Measurements from ENCODE around the gene CPXM1.
"Not testable (repeated sequence)": the region's sequence is repeated elsewhere in the genome, so short reads cannot be mapped to it uniquely, and the experiment has no call there.

Gene CPXM1

DNA sequence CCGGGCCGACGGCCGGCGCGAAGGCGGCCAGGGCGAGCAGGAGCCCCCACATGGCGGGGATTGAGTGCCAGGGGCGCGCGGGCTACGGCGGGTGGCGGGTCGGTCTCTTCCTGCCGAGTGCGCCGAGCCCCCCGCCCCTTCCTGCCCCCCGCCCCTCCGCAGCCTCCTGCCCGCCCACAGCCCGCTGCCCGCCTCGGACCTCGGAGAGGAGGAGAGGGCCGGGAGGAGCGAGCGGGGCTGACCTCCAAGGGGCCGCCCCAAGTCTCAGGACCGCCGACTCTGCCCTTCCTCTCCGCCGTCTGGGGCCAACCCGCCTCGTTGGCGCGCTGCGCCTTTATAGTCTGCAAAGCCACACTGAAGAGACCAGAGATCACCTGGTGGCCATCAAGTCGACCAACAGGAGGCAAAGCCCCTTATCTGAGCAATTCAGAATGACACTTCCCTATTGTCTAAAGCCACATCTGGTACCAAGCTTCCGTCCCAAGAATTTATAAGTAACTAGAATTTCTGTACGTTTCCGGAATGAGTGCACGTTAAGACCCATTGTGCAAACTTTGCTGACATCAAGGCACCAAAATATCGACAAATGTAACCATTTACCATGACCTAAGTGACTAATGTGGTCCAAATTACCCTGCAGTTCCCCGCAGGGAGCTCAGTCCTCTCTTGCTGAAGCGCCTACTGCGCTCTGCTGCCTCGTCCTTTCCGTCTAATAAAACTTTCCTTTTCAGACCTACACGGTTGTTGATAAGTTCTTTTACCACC lies at the start of gene CPXM1:
Gene CPXM1 (minus strand): TSS at position 107 of the 765 bp plus-strand sequence. CDS start 55 bp downstream, at position 52.
- FAIRE-seq, result no peak

DNA sequence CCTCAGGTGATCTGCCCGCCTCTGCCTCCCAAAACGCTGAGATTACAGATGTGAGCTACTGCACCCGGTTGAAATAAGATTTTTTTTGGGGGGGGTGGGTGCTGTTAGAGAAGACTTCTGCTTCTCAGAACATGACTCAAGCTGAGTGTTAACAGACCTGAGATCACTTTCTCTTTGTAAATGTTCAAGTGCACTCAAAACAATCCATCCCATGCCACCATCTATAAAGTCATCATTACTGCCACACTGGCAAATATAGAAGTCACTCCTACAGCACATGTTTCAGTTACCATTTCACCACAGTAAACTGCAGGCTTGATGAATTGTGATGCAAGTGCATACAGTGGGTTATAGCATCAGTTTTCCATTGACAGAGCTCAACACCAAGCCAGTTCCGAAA lies 49.1 kb upstream of the CPXM1 start:
- FAIRE-seq, result no peak

DNA sequence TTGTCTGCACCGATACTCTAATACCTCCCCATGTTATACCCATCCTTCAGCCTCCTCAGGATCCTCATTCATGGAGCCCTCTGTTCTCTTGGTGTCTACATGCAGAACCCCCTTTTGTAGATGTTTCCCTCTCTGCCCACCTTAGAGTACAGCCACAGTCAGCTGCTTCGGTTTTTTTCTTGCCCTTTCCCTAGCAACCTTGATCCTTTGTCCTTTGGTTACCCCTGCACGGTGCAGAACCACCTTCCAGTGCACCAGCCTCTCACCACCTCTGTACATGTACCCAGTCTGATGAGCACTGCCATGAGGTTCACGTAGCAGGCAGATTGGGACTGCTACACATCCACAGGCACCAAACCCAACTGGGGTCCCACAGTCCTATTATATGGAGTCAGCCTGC lies 47.4 kb upstream of the CPXM1 start:
- FAIRE-seq, result no peak

DNA sequence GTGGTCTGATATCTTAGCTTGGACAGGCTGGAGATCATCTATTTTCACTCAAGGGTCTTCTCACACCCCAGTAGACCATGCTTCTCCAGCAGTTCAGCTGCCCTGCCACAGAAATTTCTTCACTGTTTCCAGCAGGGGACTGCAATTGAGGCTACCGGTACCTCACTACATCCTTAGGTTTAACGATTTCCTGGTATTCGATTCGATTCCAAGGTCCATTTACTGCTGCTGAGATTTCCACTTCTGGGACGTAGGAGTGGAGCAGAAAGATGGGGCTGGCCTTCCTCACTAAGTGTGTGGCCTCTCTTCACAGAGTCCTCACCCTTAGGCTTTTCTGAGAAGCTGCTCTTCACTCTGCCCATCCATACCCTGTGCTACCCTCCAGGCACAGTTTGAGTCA lies 46.3 kb upstream of the CPXM1 start:
- FAIRE-seq, result no peak

DNA sequence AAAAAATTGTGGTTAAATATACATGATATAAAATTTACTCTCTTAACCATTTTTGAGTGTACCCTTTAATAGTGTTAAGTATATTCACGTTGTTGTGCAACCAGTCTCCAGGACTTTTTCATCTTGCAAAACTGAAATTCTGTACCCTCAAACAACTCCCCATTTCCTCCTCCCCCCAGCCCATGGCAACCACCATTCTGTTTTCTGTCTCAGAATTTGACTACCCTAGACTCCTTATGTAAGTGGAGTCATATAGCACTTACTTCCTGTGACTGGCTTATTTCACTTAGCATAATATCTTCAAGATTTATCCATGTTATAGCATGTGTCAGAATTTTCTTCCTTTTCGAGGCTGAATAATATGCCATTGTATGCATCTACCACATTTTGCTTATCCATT lies 45.2 kb upstream of the CPXM1 start:
- FAIRE-seq, result no peak

DNA sequence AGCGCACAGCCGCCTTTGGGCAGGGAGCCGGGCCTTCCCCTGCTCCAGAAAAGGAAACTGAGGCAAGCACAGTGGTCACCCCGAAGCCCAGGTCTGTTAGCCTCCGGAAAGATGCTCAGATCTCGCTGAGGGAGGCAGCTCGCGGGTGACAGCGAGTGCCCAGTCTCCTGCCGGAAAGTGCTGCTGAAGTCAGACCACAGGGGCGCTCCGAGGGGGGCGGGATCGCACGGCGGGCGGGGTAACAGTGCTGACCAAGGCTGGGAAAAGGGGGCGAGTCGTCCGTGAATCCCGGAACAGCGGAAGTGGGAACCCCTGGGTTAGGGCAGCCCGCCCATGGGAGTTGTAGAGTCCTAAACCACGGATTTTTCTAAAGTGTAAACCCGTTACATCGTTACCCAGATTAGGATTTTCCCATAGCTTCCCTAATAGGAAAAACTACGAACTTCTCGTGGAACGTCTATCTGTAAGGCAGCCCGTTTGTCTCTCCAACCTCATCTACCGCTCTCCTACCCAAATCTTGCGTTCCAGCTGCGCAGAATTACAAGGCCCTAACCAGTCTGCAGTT lies 40.6 kb upstream of the CPXM1 start:
- no peak for FAIRE-seq

DNA sequence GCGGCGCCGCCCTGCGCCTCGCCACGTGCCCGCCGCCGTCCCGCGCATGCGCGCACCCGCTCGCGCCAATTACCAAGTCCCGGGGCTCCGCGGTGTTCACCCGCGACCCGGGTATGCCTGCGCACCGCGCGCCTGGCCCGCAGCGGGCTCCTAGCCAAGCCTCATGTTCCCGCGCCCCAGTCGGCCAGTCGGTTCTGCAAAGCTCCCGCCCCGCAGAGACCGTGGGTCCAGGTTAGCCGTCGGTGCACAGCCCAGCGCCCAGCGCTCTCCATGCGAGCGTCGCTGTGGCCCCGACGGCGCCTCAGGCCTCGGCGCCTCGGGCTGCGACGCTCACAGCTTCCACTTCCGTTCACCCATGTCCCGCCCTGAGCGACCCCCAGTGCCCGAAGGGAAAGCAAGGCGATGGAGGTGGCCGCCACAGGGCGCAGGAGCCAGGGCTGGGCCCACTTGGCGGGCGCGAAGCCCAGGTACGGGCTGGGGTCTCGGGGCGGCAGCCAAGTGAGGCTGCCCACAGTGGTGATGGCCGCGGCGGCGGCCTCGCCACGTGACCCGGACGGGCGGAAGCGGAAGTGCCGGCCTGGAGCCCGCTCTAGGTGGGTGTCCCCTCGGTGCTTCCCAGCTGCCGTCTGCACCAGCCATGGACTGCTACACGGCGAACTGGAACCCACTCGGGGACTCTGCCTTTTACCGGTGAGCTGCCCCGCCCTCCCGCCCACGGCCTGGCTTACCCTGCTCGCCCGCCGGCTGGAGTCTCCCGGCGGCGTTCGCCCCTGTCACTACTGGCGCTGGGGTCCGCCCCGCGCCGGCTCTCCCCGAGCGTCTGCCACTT lies 39.9 kb upstream of the CPXM1 start, which contains the start of the genes PCED1A and VPS16:
Gene PCED1A (minus strand): TSS at position 518 of the 829 bp plus-strand sequence. CDS start 743 bp downstream, outside the sequence.
Gene VPS16 (plus strand): TSS at position 608 of the 829 bp plus-strand sequence. CDS start 30 bp downstream, at position 638.
- FAIRE-seq, result no peak

DNA sequence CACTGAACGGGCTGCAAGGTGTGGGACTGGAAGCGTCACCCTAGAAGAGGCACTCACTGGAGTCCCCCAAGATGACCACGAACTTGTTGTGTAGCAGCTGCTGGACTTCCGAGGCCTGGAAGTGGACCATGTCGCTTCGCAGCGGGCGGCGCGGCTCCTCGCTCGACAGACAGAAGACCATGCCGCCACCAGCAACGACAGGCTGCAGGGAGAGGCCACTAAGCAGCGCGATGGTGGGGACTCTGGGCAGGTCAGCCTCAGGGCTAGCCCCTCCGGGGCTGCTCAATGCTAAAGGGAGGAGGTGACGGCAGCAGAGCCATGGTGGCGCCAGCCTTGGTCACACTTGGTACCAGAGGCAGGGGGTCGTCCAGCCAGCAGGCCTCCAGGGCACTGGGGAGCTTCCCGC lies 39.3 kb upstream of the CPXM1 start:
- no peak for FAIRE-seq

DNA sequence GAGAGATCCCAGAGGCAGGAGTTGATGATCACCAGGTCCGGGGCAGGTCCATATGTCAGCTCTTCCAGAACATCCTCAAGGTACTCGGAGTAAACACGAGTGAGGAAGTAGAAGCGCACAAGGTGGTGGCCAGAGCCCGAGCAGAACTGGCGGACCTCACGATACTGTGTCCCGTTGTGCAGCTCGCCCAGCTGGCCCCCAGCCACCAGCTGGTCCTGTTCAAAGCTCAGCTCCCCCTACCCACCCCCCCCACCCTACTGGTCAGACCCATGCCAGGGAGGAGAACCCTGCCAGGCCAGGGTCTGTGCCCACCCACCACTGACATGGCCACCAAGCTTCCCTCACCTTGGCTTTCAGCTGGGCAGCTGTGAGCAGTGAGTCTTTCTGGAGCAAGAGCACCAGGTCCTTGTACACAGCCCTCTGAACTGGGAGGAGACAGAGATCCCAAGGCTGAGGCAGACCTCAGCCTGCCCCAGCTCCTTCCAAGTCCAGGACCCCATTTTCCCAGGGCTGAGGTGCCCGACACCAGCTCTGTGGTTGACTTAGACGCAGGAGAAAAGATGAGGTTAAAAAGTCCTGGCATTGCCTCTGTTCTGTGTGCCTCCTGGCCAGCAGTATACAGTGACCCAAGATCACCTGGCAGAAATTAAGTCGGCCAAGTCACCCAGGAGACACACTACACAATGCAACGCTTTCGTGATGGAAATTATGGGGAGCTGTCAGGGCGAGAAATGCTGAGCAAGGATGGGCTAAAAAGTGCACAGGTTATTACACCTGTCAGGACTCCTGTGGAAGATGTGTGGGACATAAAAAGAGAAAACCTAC lies 38.6 kb upstream of the CPXM1 start:
- no peak for FAIRE-seq

DNA sequence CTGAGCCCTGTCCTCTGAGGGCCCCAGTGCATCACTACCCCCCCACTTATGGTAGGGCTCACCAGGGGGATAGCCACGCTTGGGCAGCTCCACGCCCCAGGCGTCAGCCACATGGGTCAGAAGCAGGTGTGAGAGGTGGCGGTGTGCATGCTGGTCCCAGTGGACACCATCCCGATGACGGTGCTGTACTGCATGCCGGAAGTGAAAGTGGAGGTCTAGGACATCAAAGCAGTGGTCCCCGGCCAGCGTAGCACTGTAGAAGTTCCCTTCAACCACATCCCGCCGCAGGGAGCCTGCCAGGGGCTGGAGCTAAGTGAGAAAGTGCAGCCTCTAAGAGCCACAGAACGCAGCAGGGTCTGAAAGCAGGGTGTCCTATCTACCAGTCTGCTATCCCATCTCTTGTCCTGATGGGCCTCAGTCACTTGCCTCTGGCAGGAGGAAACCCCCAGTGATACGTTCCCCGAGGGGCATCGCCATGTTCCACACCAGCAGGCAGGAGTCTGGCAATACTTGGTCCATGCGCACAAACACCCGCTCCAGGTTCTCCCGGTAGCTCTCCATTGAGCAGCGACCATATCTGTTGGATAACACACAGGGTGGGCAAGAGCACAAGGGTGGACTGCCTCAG lies 37.9 kb upstream of the CPXM1 start:
- no peak for FAIRE-seq

DNA sequence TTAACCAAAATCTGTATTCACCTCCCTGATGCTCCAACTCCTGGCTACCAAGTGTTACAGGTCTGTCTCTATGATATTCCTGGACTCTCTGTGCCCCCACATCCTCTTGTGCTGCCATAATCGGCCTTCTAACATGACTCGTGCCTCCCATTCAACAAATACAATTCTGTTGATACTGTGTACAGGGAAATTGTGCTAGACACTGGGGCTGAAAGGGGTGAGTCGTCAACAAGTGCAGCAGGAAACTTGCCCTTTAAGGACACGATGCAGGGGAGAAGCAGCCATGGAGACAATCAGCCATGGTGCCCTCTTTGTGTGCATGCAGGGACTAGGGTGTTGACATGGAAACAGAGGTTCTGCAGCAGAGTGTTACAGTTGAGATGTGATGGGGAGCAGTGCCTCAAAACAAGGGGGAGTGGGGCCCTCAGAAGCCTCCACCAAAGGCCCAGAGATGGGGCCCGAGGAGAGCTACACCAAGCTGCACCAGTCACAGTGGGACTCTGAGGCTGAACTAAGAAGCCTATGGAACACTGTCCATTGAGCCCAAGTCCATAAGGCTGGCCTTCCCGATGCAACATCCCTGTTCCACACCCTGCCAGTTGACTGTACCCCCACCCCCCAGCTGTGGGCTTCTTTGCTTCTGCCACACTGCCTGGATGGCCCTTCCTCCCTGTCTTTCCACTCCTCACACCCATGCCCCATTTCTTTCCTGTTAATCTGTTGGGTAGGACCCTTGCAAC lies 37.0 kb upstream of the CPXM1 start:
- no peak for FAIRE-seq

DNA sequence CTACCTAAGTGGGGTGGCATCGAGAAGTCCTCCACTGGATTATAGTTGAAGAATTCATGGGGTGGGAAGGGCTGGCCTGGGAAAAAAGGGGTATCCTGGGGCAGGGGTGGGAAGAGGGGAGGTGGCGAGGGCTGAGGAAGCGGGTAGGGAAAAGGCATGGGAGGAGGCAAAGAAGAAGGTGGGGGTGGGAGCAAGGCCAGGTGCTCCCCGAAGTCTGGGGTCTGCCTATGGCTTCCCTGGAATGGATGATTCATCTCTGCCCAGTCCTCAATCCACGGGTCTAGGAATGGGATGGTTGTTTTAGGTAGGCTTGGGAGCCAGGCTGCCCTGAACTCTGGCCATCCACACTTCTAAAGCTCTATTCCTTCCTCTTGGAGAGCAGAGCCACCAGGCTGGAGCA lies 35.6 kb upstream of the CPXM1 start:
- no peak for FAIRE-seq

DNA sequence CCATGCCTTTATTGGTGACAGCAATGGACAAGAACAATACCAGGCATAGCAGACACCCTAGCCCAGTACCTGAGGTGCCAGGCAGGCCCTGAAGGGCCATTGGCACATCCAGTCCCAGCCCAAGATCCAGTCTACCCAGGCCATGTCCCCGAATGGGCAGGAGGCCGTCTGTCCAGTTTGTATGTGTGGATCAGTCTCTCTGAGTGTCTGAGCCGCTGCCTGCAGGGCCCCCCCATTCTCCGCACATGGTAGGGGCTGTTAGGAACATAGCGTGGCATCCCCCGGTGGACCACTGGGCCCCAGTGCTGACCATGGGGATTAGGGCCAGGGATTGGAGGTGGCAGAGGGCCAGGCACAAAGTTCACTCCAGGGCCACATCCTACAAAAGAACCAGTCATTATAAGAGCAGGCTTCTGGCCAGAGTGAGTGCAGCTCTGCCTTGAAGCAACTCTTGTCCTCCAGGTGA lies 34.9 kb upstream of the CPXM1 start:
- no peak for FAIRE-seq

DNA sequence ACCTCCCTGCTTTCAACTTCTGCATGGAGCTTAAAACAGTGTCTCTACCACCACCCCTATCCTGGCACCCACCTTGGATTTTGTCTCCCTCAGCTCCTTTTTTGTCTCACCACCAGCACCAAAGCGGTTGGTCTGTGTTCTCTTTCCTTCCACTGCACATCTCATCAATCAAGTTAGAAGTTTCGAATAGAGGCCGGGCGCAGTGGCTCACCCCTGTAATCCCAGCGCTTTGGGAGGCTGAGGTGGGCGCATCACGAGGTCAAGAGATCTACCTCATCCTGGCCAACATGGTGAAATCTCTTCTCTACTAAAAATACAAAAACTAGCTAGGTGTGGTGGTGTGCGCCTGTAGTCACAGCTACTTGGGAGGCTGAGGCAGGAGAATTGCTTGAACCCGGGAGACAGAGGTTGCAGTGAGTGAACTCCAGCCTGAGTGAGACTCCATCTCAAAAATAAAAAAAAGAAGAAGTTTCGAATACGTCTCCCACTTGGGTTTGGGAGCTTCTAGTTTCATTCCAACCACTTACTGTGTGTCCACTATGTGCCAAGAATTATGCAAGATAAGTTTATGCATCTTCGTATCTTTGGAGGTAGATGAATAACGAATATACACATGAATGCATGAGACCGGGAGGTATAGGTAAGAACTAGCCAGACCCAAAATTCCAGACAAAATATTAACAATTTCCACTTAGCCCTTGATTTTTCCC lies 34.1 kb upstream of the CPXM1 start:
- no peak for FAIRE-seq

DNA sequence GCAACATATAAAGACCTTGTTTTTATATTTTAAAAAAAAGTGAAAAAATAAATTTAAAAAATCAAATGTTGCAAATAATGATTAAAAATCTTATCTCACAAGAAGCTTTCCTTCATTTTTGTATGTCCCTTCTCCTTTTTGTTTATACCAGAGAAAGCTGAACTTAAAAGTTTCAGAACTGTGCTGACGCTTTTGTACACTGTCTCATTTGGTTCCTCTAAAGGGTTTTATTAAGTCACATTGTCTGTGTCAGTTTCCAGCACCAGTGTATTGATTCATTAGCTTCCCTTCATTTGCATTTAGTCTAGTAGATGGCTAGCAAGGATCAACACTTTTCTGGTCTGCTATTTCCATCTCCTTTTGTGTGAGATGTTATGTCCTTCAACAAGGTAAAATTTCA lies 33.3 kb upstream of the CPXM1 start:
- no peak for FAIRE-seq

DNA sequence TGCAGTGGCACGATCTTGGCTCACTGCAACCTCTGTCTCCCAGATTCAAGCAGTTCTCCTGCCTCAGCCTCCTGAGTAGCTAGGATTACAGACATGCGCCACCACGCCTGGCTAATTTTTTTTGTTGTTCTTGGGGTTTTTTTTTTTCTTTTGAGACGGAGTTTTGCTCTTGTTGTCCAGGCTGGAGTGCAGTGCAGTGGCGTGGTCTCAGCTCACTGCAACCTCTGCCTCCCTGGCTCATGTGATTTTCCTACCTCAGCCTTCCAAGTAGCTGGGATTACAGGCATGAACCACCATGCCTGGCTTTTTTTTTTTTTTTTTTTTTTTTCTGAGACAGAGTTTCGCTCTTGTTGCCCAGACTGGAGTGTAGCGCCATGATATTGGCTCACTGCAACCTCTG lies 30.8 kb upstream of the CPXM1 start:
- not testable (repeated sequence) for FAIRE-seq

DNA sequence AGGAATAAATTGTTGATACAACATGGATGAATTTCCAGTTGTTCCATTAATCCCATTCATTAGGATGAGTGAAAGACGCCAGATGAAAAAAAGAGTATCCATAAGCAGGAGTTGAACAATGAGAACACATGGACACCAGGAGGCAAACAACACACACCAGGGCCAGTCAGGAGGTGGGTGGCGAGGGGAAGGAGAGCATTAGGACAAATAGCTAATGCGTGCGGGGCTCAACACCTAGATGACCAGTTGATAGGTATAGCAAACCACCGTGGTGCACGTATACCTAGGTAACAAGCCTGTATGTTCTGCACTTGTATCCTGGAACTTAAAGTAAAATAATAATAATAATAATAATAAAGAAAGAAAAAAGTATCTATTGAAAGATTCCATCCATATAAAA lies 28.9 kb upstream of the CPXM1 start:
- no peak for FAIRE-seq

DNA sequence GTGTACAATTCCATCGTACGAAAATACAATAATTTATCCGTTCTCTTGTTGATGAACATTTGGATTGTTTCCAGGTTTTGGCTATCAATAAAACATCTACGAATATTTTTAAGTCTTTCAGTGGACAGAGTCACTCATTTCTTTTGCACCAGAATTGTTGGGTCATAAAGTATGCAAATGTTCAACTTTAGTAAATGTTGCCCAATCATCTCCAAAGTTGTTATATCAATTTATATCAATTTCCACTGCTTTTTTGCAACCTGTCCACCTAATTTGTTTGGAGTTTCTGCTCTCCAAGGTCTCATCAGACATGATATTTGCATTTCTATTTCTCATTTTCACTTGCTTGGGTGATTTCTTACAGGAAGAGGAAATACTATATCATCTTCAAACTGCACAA lies 26.2 kb upstream of the CPXM1 start:
- FAIRE-seq, result no peak

DNA sequence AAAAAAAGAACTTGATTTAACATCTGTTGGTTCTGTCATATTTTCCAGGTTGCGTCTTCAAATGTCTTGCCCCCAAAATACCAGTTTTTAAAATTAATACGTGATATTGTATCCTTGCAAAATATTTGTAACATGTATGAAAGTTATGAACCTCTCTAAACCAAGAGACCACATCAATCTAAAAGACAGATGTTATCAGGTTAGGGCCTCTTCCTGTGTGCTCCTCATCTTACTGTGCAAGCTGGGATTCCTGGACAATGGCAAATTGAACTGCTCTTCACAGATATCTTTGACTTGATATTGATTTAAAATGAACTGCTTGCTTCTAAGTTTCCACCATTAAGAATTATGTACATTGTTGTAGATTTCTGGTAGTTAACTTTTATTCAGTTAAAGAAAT lies 25.3 kb upstream of the CPXM1 start:
- FAIRE-seq, result no peak

DNA sequence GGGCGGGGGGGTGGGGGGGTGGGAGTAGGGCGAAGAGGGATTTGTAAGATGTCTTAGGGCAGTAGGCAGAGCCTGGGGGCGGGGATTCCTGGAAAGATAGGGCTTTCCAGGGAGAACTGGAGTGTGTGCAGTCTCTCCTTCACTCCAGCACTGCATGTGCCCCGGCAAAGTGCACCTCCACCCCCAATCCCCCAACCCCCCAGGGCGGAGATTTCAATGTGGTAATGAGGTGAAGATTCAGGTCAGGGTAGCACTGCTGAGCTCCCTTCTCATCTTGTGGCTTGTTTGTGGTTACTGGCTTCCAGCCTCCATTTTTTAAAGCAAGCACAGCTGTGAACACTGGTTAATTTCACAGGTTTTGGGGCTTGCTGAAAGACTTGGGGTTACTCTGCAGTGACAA lies 21.6 kb upstream of the CPXM1 start:
- FAIRE-seq, result no peak

All from islet of Langerhans (tissue), 1 donor.